22Rv1 (cell line): ENCODE data around the gene GNPTAB.

ENCODE experiments used
- H3K27ac ChIP-seq: fragments of 450-650 bp; 2 replicates; pipeline ENCODE4 v1.5.1; 2017
- CTCF ChIP-seq: fragments of 450-650 bp; IDR thresholded peaks from 2 replicates; pipeline ENCODE4 v1.5.1; 2017; ENCODE audit warnings: mild to moderate bottlenecking
- ZFX ChIP-seq: fragments of 450-650 bp; IDR thresholded peaks from 2 replicates; pipeline ENCODE4 v1.6.1; 2017; ENCODE audit warnings: antibody characterized with exemption, borderline replicate concordance

GNPTAB gene

GRCh38 chr12:101759396-101760047, 71.2 kb downstream of the GNPTAB start:
- H3K27ac ChIP-seq = peak overlapping the region; percentile 68
- peak; percentile 93 for TF ChIP-seq CTCF
- TF ChIP-seq ZFX = no peak

DNA sequence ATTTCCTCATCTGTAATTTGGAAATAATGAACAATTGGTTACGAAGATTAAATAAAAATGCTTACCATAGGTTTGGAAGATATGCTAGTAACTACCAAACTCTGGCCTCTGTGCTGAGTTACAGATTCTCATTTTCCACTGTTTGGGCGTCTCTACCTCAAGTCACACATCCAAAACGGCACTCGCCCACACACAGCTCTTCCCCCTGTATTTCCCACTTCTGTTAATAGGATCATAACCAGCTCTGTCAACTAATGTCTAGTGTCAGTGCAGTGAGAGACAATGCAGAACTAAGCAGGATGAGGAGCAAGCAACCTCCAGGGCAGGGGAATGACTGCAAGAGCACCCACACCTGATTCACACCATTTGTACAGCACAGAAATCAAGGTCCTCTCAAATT, 80.6 kb downstream of the GNPTAB start:
- TF ChIP-seq CTCF = no peak
- TF ChIP-seq ZFX = no peak
- peak overlapping the region; percentile 68 for H3K27ac ChIP-seq

DNA sequence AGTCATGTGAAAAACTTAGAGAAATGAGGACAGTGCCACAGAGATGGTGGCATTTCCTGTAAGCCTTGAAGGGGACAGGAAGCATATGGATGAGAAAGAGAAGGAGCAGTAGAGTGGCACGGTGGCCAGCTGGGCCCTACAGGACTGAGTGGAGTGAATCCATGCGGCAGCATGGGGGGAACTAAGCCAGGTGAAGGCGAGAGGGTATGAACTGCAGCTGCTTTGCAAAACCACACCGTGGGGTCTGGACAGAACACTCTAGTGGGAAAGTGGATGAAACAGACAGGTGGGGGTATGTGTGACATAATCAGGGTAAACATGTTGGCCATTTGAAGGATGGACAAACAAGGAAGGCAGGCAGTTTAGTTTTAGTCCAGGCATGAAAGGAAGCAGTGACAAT, 81.1 kb downstream of the GNPTAB start:
- no peak for TF ChIP-seq CTCF
- no peak for TF ChIP-seq ZFX
- peak overlapping the region; percentile 68 for H3K27ac ChIP-seq

GRCh38 chr12:101748907-101749306, 81.9 kb downstream of the GNPTAB start:
- no peak for TF ChIP-seq CTCF
- no peak for TF ChIP-seq ZFX
- H3K27ac ChIP-seq = peak overlapping the region; percentile 68

GRCh38 chr12:101747697-101748096, 83.1 kb downstream of the GNPTAB start:
- TF ChIP-seq ZFX (no peak), CTCF (no peak)

DNA sequence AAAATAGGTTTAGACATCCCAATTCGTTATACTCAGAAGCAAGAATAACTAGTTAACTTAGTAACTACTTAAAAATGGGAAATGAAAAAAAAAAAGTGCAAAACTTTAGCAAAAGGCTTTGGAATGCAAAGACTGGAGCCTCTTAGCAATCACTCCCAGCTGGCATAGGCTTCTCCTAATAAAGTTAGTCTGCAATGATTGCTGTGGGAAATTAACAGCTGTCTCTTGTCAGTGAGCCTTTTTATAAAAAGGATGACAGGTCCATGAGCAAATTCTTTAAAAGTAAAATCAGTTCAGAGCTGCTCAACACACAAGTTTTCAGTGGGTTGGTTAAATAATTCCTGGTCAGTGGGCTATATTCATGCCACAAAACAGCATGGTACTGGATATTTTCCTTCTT, 84.1 kb downstream of the GNPTAB start:
- peak overlapping the region; percentile 68 for H3K27ac ChIP-seq
- TF ChIP-seq ZFX = no peak
- TF ChIP-seq CTCF = no peak

More at GRCh38 chr12:101747697-101748096, 83.1 kb downstream of the GNPTAB start:
- H3K27ac ChIP-seq = peak overlapping the region; percentile 68

DNA sequence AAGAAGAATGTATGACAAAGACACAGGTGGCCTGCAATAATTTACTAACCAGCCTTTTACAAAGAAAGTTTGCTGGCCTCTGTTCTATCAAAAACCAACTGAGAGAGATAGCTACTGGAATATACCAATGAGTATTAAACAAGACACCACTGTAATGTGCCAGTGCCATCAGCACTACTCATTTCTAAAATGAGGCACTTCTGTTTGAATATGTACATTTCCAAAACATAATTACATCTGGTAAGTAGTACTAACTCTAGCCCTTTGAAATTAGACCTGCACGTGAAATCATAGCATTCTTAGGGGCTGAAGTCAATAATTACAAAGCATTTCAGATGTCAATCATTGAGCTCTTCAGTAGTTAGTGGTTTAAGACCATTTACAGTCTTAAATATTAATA, 84.6 kb downstream of the GNPTAB start:
- H3K27ac ChIP-seq = peak overlapping the region; percentile 68
- TF ChIP-seq ZFX (no peak), CTCF (no peak)
